Ascending aorta (tissue), 2 donors: ENCODE data around the gene RPL7A. TPM values are rescaled to one million over a fixed set of nuclear protein-coding genes. Genes with fewer than 3 reads are reported as not detected.
A peak's percentile ranks its signal among the peaks of the same experiment; 100 is the strongest.
"Not testable (repeated sequence)": the region's sequence is repeated elsewhere in the genome, so short reads cannot be mapped to it uniquely, and the experiment has no call there.

Experiments used
- DNase-seq, 2 donors: peaks; one replicate each; pipeline ENCODE4 v3.0.0-alpha.2; 2019; ENCODE audit warnings: low spot score in 2 of 2
- H3K27ac ChIP-seq, 2 donors: fragments of 200-600 bp; sonication (generic); one replicate each; pipeline ENCODE4 v1.5.1; 2016 to 2017; ENCODE audit warnings: mild to moderate bottlenecking in 1 of 2
- H3K27me3 ChIP-seq: fragments of 200-600 bp; sonication (generic); one replicate; pipeline ENCODE4 v1.5.1; 2017
- H3K36me3 ChIP-seq, 2 donors: fragments of 200-600 bp; sonication (generic); one replicate each; pipeline ENCODE4 v1.5.1; 2016
- H3K4me1 ChIP-seq, 2 donors: fragments of 200-600 bp; sonication (generic); one replicate each; pipeline ENCODE4 v1.5.1; 2016 to 2017; ENCODE audit warnings: mild to moderate bottlenecking in 1 of 2
- H3K4me3 ChIP-seq, 2 donors: fragments of 200-600 bp; sonication (generic); one replicate each; pipeline ENCODE4 v1.5.1; 2016 to 2017; ENCODE audit warnings: mild to moderate bottlenecking in 1 of 2
- H3K9me3 ChIP-seq, 2 donors: fragments of 200-600 bp; sonication (generic); one replicate each; pipeline ENCODE4 v1.5.1; 2016
- intact Hi-C: fragments of 100-400 bp; cut with DNase I; formaldehyde crosslinking; loops from one replicate; pipeline ENCODE4 v1.15.1; 2023
- total RNA-seq: library from RNA; depleted of rRNA; stranded (reverse); fragments of >200 nt; gene quantifications from one replicate; pipeline ENCODE4 v1.1.0, GENCODE V29; 2016
- TF ChIP-seq, protein P1 (sequence below), 3 experiments: fragments of 200-600 bp in 2 of 3; fragments of 450-650 bp in 1 of 3; sonication (generic) in 2 of 3; IDR thresholded peaks; one replicate each; pipeline ENCODE4 v1.5.1; 2016 to 2019; ENCODE audit warnings: antibody characterized with exemption in 3 of 3, mild to moderate bottlenecking in 1 of 3, moderate library complexity in 1 of 3

Gene RPL7A
- total RNA-seq = 1,203 TPM

- H3K4me3 ChIP-seq = peak within 1 kb of the TSS; percentile 69 to 80
- H3K9me3 ChIP-seq = no peaks in the 10 kb centered on the region
- intact Hi-C loops = loop anchor here (1.0 to 10.0 kb wide), 5 partner anchors 8 to 993 kb away; partner anchors contain the start of genes CACFD1, SETX, STKLD1 and SURF1
- H3K27ac ChIP-seq = peak within 1 kb of the TSS; percentile 86 to 94
- peaks cover 53 to 64% of the 10 kb centered on the region in 2 donors for H3K36me3 ChIP-seq
- DNase-seq = peak; percentile 86 to 97
- H3K27me3 ChIP-seq = no peaks in the 10 kb centered on the region
- TF ChIP-seq, protein P1, sequence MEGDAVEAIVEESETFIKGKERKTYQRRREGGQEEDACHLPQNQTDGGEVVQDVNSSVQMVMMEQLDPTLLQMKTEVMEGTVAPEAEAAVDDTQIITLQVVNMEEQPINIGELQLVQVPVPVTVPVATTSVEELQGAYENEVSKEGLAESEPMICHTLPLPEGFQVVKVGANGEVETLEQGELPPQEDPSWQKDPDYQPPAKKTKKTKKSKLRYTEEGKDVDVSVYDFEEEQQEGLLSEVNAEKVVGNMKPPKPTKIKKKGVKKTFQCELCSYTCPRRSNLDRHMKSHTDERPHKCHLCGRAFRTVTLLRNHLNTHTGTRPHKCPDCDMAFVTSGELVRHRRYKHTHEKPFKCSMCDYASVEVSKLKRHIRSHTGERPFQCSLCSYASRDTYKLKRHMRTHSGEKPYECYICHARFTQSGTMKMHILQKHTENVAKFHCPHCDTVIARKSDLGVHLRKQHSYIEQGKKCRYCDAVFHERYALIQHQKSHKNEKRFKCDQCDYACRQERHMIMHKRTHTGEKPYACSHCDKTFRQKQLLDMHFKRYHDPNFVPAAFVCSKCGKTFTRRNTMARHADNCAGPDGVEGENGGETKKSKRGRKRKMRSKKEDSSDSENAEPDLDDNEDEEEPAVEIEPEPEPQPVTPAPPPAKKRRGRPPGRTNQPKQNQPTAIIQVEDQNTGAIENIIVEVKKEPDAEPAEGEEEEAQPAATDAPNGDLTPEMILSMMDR (IDR thresholded peaks at IDR 0.05) = peak in 1 of 3 experiments; percentile 9
- peaks cover 6 to 22% of the 10 kb centered on the region in 2 donors for H3K4me1 ChIP-seq
Measured at GRCh38 chr9:133347985-133348717, at the start of gene RPL7A, which contains the start of gene MED22. Gene RPL7A, plus strand, starts transcription at chr9:133348218. Its CDS starts 26 bp downstream, at chr9:133348244. Gene MED22, minus strand, starts transcription at chr9:133348131. Its CDS starts 1,469 bp downstream, at chr9:133346662.

DNA sequence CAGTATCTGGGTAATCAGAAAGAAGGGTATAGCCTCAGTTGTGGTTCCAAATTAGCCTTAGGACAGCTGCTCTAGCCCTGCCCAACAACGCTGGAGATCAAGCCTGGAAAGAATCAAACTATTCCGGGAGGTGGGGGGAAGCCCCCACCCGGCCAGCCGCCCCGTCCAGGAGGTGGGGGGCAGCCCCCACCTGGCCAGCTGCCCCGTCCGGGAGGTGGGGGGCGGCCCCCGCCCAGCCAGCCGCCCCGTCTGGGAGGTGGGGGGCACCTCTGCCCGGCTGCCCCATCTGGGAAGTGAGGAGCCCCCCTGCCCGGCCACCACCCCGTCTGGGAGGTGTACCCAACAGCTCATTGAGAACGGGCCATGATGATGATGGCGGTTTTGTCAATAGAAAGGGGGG is 48.0 kb upstream of the RPL7A start:
- H3K27me3 ChIP-seq, H3K4me3 ChIP-seq, H3K36me3 ChIP-seq, H3K4me1 ChIP-seq, H3K9me3 ChIP-seq, H3K27ac ChIP-seq, intact Hi-C loops, DNase-seq: not testable (repeated sequence)

- Histone ChIP-seq H3K4me3 (no peak overlapping the region), H3K27me3 (no peaks in the 10 kb centered on the region), H3K9me3 (no peaks in the 10 kb centered on the region), H3K27ac (no peak overlapping the region), H3K4me1 (no peaks in the 10 kb centered on the region), H3K36me3 (no peaks in the 10 kb centered on the region)
- no peak for DNase-seq
- TF ChIP-seq, protein P1 (IDR thresholded peaks at IDR 0.05) = no peak
- intact Hi-C loops = no loop called here
Measured at GRCh38 chr9:133301253-133302230, 46.5 kb upstream of the RPL7A start.

GRCh38 chr9:133303266-133304157 is 44.5 kb upstream of the RPL7A start:
- Histone ChIP-seq H3K4me3 (no peak overlapping the region), H3K27ac (no peak overlapping the region), H3K27me3 (no peaks in the 10 kb centered on the region), H3K4me1 (no peaks in the 10 kb centered on the region), H3K36me3 (no peaks in the 10 kb centered on the region), H3K9me3 (no peaks in the 10 kb centered on the region)
- TF ChIP-seq, protein P1 (IDR thresholded peaks at IDR 0.05) = no peak
- DNase-seq = no peak
- intact Hi-C loops = no loop called here

- no peak overlapping the region for H3K27ac ChIP-seq
- no peaks in the 10 kb centered on the region for H3K27me3 ChIP-seq
- no peaks in the 10 kb centered on the region for H3K4me1 ChIP-seq
- TF ChIP-seq, protein P1 (IDR thresholded peaks at IDR 0.05) = no peak
- H3K36me3 ChIP-seq = no peaks in the 10 kb centered on the region
- no peak overlapping the region for H3K4me3 ChIP-seq
- DNase-seq = no peak
- no peaks in the 10 kb centered on the region for H3K9me3 ChIP-seq
- intact Hi-C loops = no loop called here
Measured at GRCh38 chr9:133304158-133304470, 43.9 kb upstream of the RPL7A start.
